ENCODE data around the gene EGFL7. TPM values are rescaled to one million over a fixed set of nuclear protein-coding genes. Genes with fewer than 3 reads are reported as not detected.

The EGFL7 gene
- polyA plus RNA-seq, 3 donors from 2014 or later = 1.6 TPM; not detected in 2

GRCh38 chr9:136665704-136666371 is 3.1 kb downstream of the EGFL7 start:
- Mint-ChIP-seq H3K9me3 (no peaks in the 10 kb centered on the region), H3K27ac (no peak overlapping the region), H3K36me3 (no peaks in the 10 kb centered on the region), H3K27me3 (ENCODE audit: low read depth in 3 of 3) (peaks cover 2 to 5% (median 3%) of the 10 kb centered on the region in 3 donors), H3K4me1 (peaks cover 0 to 2% of the 10 kb centered on the region in 2 donors), H3K4me3 (no peak overlapping the region)
- peak in 2 of 3 donors; percentile 16 to 21 for DNase-seq

- Mint-ChIP-seq H3K4me3 (peak overlapping the region; percentile 23 to 62 (median 51)), H3K9me3 (no peaks in the 10 kb centered on the region), H3K27me3 (ENCODE audit: low read depth in 3 of 3) (peaks cover 0 to 5% (median 3%) of the 10 kb centered on the region in 3 donors), H3K27ac (no peak overlapping the region), H3K4me1 (peaks cover 0 to 2% of the 10 kb centered on the region in 2 donors), H3K36me3 (no peaks in the 10 kb centered on the region)
- no peak for DNase-seq
These were observed 3.9 kb downstream of the EGFL7 start for GRCh38 chr9:136666372-136667213.

- H3K4me1 Mint-ChIP-seq = peaks cover 0 to 2% of the 10 kb centered on the region in 2 donors
- H3K36me3 Mint-ChIP-seq = no peaks in the 10 kb centered on the region
- H3K4me3 Mint-ChIP-seq = peak overlapping the region in 1 of 5 donors; percentile 47
- H3K27ac Mint-ChIP-seq = no peak overlapping the region
- DNase-seq = no peak
- no peaks in the 10 kb centered on the region for H3K9me3 Mint-ChIP-seq
- peaks cover 0 to 5% (median 3%) of the 10 kb centered on the region in 3 donors for H3K27me3 Mint-ChIP-seq (ENCODE audit: low read depth in 3 of 3)
These were observed 4.7 kb downstream of the EGFL7 start for GRCh38 chr9:136667214-136667939.

GRCh38 chr9:136667940-136668760 is 5.4 kb downstream of the EGFL7 start:
- Mint-ChIP-seq H3K27ac (no peak overlapping the region), H3K36me3 (no peaks in the 10 kb centered on the region), H3K9me3 (no peaks in the 10 kb centered on the region), H3K4me1 (peaks cover 0 to 2% of the 10 kb centered on the region in 2 donors), H3K27me3 (ENCODE audit: low read depth in 3 of 3) (peaks cover 0 to 5% (median 3%) of the 10 kb centered on the region in 3 donors), H3K4me3 (no peak overlapping the region)
- DNase-seq = no peak

- peak overlapping the region in 1 of 5 donors; percentile 33 for H3K4me3 Mint-ChIP-seq
- no peaks in the 10 kb centered on the region for H3K9me3 Mint-ChIP-seq
- no peak for DNase-seq
- H3K36me3 Mint-ChIP-seq = no peaks in the 10 kb centered on the region
- peaks cover 0 to 5% (median 3%) of the 10 kb centered on the region in 3 donors for H3K27me3 Mint-ChIP-seq (ENCODE audit: low read depth in 3 of 3)
- no peak overlapping the region for H3K27ac Mint-ChIP-seq
- H3K4me1 Mint-ChIP-seq = peaks cover 0 to 2% of the 10 kb centered on the region in 2 donors
These were observed 6.5 kb downstream of the EGFL7 start for GRCh38 chr9:136668983-136669790.

GRCh38 chr9:136669791-136670464 is 7.2 kb downstream of the EGFL7 start:
- no peaks in the 10 kb centered on the region for H3K36me3 Mint-ChIP-seq
- H3K4me3 Mint-ChIP-seq = no peak overlapping the region
- no peak overlapping the region for H3K27ac Mint-ChIP-seq
- peaks cover 0 to 3% (median 0%) of the 10 kb centered on the region in 3 donors for H3K27me3 Mint-ChIP-seq (ENCODE audit: low read depth in 3 of 3)
- no peaks in the 10 kb centered on the region for H3K9me3 Mint-ChIP-seq
- no peak for DNase-seq
- H3K4me1 Mint-ChIP-seq = peaks cover 0 to under 1% of the 10 kb centered on the region in 2 donors

GRCh38 chr9:136670576-136671253 is 8.0 kb downstream of the EGFL7 start:
- Mint-ChIP-seq H3K4me3 (no peak overlapping the region), H3K9me3 (no peaks in the 10 kb centered on the region), H3K27ac (no peak overlapping the region), H3K4me1 (no peaks in the 10 kb centered on the region), H3K36me3 (no peaks in the 10 kb centered on the region), H3K27me3 (ENCODE audit: low read depth in 3 of 3) (peaks cover 0 to 3% (median 0%) of the 10 kb centered on the region in 3 donors)
- DNase-seq = no peak

GRCh38 chr9:136671254-136671614 is 8.5 kb downstream of the EGFL7 start:
- H3K27me3 Mint-ChIP-seq (ENCODE audit: low read depth in 3 of 3) = peaks cover 0 to 3% (median 0%) of the 10 kb centered on the region in 3 donors
- H3K9me3 Mint-ChIP-seq = no peaks in the 10 kb centered on the region
- no peak for DNase-seq
- H3K4me1 Mint-ChIP-seq = no peaks in the 10 kb centered on the region
- no peaks in the 10 kb centered on the region for H3K36me3 Mint-ChIP-seq
- H3K4me3 Mint-ChIP-seq = no peak overlapping the region
- H3K27ac Mint-ChIP-seq = no peak overlapping the region

- H3K9me3 Mint-ChIP-seq = no peaks in the 10 kb centered on the region
- no peaks in the 10 kb centered on the region for H3K27me3 Mint-ChIP-seq (ENCODE audit: low read depth in 3 of 3)
- peak in 1 of 3 donors; percentile 21 for DNase-seq
- no peaks in the 10 kb centered on the region for H3K4me1 Mint-ChIP-seq
- no peak overlapping the region for H3K4me3 Mint-ChIP-seq
- H3K27ac Mint-ChIP-seq = no peak overlapping the region
- H3K36me3 Mint-ChIP-seq = no peaks in the 10 kb centered on the region
These were observed 9.1 kb downstream of the EGFL7 start for GRCh38 chr9:136671646-136672430.

GRCh38 chr9:136672431-136673087 is 9.8 kb downstream of the EGFL7 start:
- H3K27ac Mint-ChIP-seq = no peak overlapping the region
- no peak for DNase-seq
- H3K9me3 Mint-ChIP-seq = no peaks in the 10 kb centered on the region
- H3K4me1 Mint-ChIP-seq = no peaks in the 10 kb centered on the region
- H3K27me3 Mint-ChIP-seq (ENCODE audit: low read depth in 3 of 3) = no peaks in the 10 kb centered on the region
- H3K4me3 Mint-ChIP-seq = no peak overlapping the region
- no peaks in the 10 kb centered on the region for H3K36me3 Mint-ChIP-seq
